Osteoblast (primary cell): ENCODE data around the gene FN3KRP. TPM values are rescaled to one million over a fixed set of nuclear protein-coding genes. Genes with fewer than 3 reads are reported as not detected.

Experiments
- DNase-seq: peaks from one replicate; pipeline ENCODE4 v3.0.0; 2011; ENCODE audit warnings: low spot score, mixed read lengths; ENCODE audit not compliant: insufficient read length; ENCODE audit errors: missing footprints
- H2AFZ ChIP-seq: 2 replicates; pipeline ENCODE4 v1.6.0; 2011; ENCODE audit warnings: mild to moderate bottlenecking, low read length
- H3K27ac ChIP-seq: 2 replicates; pipeline ENCODE4 v1.5.1; 2011; ENCODE audit warnings: mild to moderate bottlenecking, low read depth, low read length, moderate library complexity
- H3K27me3 ChIP-seq: 2 replicates; pipeline ENCODE4 v1.6.0; 2012; ENCODE audit warnings: mild to moderate bottlenecking, control low read depth, inconsistent platforms, low read length, moderate library complexity; ENCODE audit not compliant: insufficient read depth
- H3K36me3 ChIP-seq: 2 replicates; pipeline ENCODE4 v1.5.1; 2011; ENCODE audit warnings: mild to moderate bottlenecking, low read length, control low read depth, moderate library complexity; ENCODE audit not compliant: insufficient read depth
- H3K4me1 ChIP-seq: 2 replicates; pipeline ENCODE4 v1.5.1; 2011; ENCODE audit warnings: mild to moderate bottlenecking, low read length, control low read depth, moderate library complexity; ENCODE audit not compliant: insufficient read depth
- H3K4me2 ChIP-seq: 2 replicates; pipeline ENCODE4 v1.6.0; 2011; ENCODE audit warnings: mild to moderate bottlenecking, low read length; ENCODE audit not compliant: insufficient read depth
- H3K4me3 ChIP-seq: fragments of 200-600 bp; sonication (generic); 3 replicates; pipeline ENCODE4 v1.5.1; 2012; ENCODE audit warnings: mild to moderate bottlenecking, low read length, inconsistent platforms; ENCODE audit not compliant: insufficient read depth
- H3K79me2 ChIP-seq: 2 replicates; pipeline ENCODE4 v1.6.0; 2012; ENCODE audit warnings: mild to moderate bottlenecking, low read length, control low read depth, inconsistent platforms; ENCODE audit not compliant: insufficient read depth
- H3K9me3 ChIP-seq: 2 replicates; pipeline ENCODE4 v1.5.1; 2011; ENCODE audit warnings: low read depth, low read length, control low read depth
- H4K20me1 ChIP-seq: 2 replicates; pipeline ENCODE4 v1.6.0; 2012; ENCODE audit warnings: mild to moderate bottlenecking, low read length, control low read depth; ENCODE audit not compliant: insufficient read depth
- CTCF ChIP-seq: IDR thresholded peaks from 2 replicates; pipeline ENCODE4 v1.5.1; 2011; ENCODE audit warnings: mild to moderate bottlenecking, low read depth, low read length, moderate library complexity; ENCODE audit errors: extremely low read depth
- total RNA-seq: library from RNA; depleted of rRNA; stranded (reverse); fragments of >200 nt; gene quantifications from 2 replicates; pipeline ENCODE4 v1.2.3, GENCODE V29; 2012

Gene FN3KRP
- total RNA-seq, 1 donor, result 10.1 TPM

- Histone ChIP-seq H3K27me3 (no peaks in the 10 kb centered on the region), H3K27ac (no peak overlapping the region), H3K4me1 (no peaks in the 10 kb centered on the region), H3K36me3 (peaks cover 12% of the 10 kb centered on the region), H3K79me2 (no peaks in the 10 kb centered on the region), H2AFZ (no peak overlapping the region), H3K9me3 (no peaks in the 10 kb centered on the region), H3K4me2 (no peak overlapping the region), H3K4me3 (no peak overlapping the region), H4K20me1 (peaks cover 4% of the 10 kb centered on the region)
- TF ChIP-seq CTCF, result no peak
- DNase-seq, result peak; percentile 46
Observed at GRCh38 chr17:82726427-82726826, 9.9 kb downstream of the FN3KRP start.

- no peak overlapping the region for H2AFZ ChIP-seq
- DNase-seq, result peak; percentile 73
- no peaks in the 10 kb centered on the region for H3K79me2 ChIP-seq
- H4K20me1 ChIP-seq, result peaks cover 4% of the 10 kb centered on the region
- no peak for TF ChIP-seq CTCF
- H3K27me3 ChIP-seq, result no peaks in the 10 kb centered on the region
- no peaks in the 10 kb centered on the region for H3K4me1 ChIP-seq
- H3K36me3 ChIP-seq, result peaks cover 7% of the 10 kb centered on the region
- no peaks in the 10 kb centered on the region for H3K9me3 ChIP-seq
- H3K27ac ChIP-seq, result no peak overlapping the region
- H3K4me3 ChIP-seq, result no peak overlapping the region
- H3K4me2 ChIP-seq, result no peak overlapping the region
Observed at GRCh38 chr17:82729479-82730260, 13.2 kb downstream of the FN3KRP start.

GRCh38 chr17:82732118-82732743 lies 15.7 kb downstream of the FN3KRP start:
- H3K9me3 ChIP-seq, result no peaks in the 10 kb centered on the region
- H3K4me3 ChIP-seq, result no peak overlapping the region
- peaks cover 7% of the 10 kb centered on the region for H3K36me3 ChIP-seq
- no peak overlapping the region for H2AFZ ChIP-seq
- H3K27me3 ChIP-seq, result no peaks in the 10 kb centered on the region
- no peak overlapping the region for H3K4me2 ChIP-seq
- H3K4me1 ChIP-seq, result peaks cover 2% of the 10 kb centered on the region
- no peak overlapping the region for H3K27ac ChIP-seq
- TF ChIP-seq CTCF, result no peak
- peaks cover 4% of the 10 kb centered on the region for H4K20me1 ChIP-seq
- DNase-seq, result peak; percentile 39
- H3K79me2 ChIP-seq, result no peaks in the 10 kb centered on the region
